K562 (cell line): Measurements from ENCODE around the gene B4GALNT3. TPM values are rescaled to one million over a fixed set of nuclear protein-coding genes. Genes with fewer than 3 reads are reported as not detected.

Experiments
- ATAC-seq: fragments of 200-7000 bp; cut with Tn5 transposase; 3 replicates; pipeline ENCODE4 v1.9.1; 2020; ENCODE audit warnings: moderate library complexity
- BruUV-seq: library from RNA; stranded (reverse); fragments of 400-500 nt; replicated peaks from 2 replicates; lab custom pipeline; 2021; lab: Mats Ljungman, UMichigan
- CTCF ChIA-PET: fragments of 300-600 bp; formaldehyde crosslinking; extraction: SDS; loops from one replicate; lab custom pipeline; 2021; ENCODE audit warnings: low intra/inter-chr PET ratio; lab: Yijun Ruan, JAX
- POLR2A ChIA-PET: fragments of 300-600, 350-650 bp; sonication (Branson Sonifier 250); formaldehyde crosslinking; extraction: SDS; loops from one replicate; lab custom pipeline; 2021; ENCODE audit warnings: antibody characterized with exemption, inconsistent platforms; lab: Yijun Ruan, JAX
- DNase-seq, 4 experiments: peaks; one replicate each; pipeline versions ENCODE4 v3.0.0 to v3.0.0-alpha.2; 2011 to 2018; ENCODE audit warnings: low spot score in 3 of 4, mixed read lengths in 3 of 4; ENCODE audit errors: extremely low read depth in 1 of 4
- FAIRE-seq: peaks from 2 replicates; lab custom pipeline; 2011; peaks lifted over from hg19 to GRCh38; lab: Jason Lieb, UNC
- H2AFZ ChIP-seq: 2 replicates; pipeline ENCODE4 v1.6.0; 2011; ENCODE audit warnings: low read depth, low read length, control low read depth, inconsistent platforms
- H3K27ac ChIP-seq: fragments of 200-600 bp; 3 replicates; pipeline ENCODE4 v1.8.0; 2011; ENCODE audit warnings: low read depth, mild to moderate bottlenecking, control low read depth, inconsistent platforms, low read length, moderate library complexity, mixed read lengths; ENCODE audit errors: extremely low read depth
- H3K27me3 ChIP-seq, 2 experiments: fragments of 300-600 bp in 1 of 2; 2 replicates in 1 of 2; 3 replicates in 1 of 2; pipeline versions ENCODE4 v1.6.0 to v1.8.0; 2011; ENCODE audit warnings: inconsistent platforms in 2 of 2, low read length in 2 of 2, mild to moderate bottlenecking in 1 of 2, mixed read lengths in 1 of 2, moderate library complexity in 1 of 2; ENCODE audit not compliant: control insufficient read depth in 2 of 2, insufficient read depth in 2 of 2
- H3K36me3 ChIP-seq: fragments of 300-600 bp; 3 replicates; pipeline ENCODE4 v1.8.0; 2011; ENCODE audit warnings: mild to moderate bottlenecking, low read length, inconsistent platforms; ENCODE audit not compliant: control insufficient read depth, insufficient read depth
- H3K4me1 ChIP-seq, 2 experiments: fragments of 200-600 bp in 1 of 2; replicated peaks in 1 of 2; 2 replicates in 1 of 2; 3 replicates in 1 of 2; pipeline versions ENCODE4 v1.5.1 to v1.8.0; 2011; ENCODE audit warnings: inconsistent platforms in 2 of 2, low read length in 2 of 2, mild to moderate bottlenecking in 1 of 2, mixed read lengths in 1 of 2, moderate library complexity in 1 of 2; ENCODE audit not compliant: control insufficient read depth in 2 of 2, insufficient read depth in 2 of 2
- H3K4me2 ChIP-seq: 2 replicates; pipeline ENCODE4 v1.6.1; 2011; ENCODE audit warnings: low read length, control low read depth, inconsistent platforms, mixed read lengths; ENCODE audit not compliant: insufficient read depth
- H3K4me3 ChIP-seq: fragments of 200-600 bp; sonication (generic), shearing (Covaris generic); 2 replicates; pipeline ENCODE4 v1.5.1; 2016; ENCODE audit warnings: control low read depth, inconsistent platforms
- H3K79me2 ChIP-seq: fragments of 200-600 bp; 3 replicates; pipeline ENCODE4 v1.8.0; 2011; ENCODE audit warnings: low read length, inconsistent platforms; ENCODE audit not compliant: control insufficient read depth, insufficient read depth
- H3K9ac ChIP-seq, 2 experiments: 2 replicates each; pipeline versions ENCODE4 v1.6.0 to v1.6.1; 2011; ENCODE audit warnings: low read depth in 2 of 2, low read length in 2 of 2, control low read depth in 1 of 2, inconsistent platforms in 1 of 2, mild to moderate bottlenecking in 1 of 2, mixed read lengths in 1 of 2; ENCODE audit not compliant: insufficient read depth in 1 of 2
- H3K9me1 ChIP-seq: one replicate; pipeline ENCODE4 v1.6.0; 2011; ENCODE audit warnings: inconsistent platforms, mild to moderate bottlenecking, low read length, moderate library complexity; ENCODE audit not compliant: control insufficient read depth, insufficient read depth
- H3K9me3 ChIP-seq: replicated peaks from 2 replicates; pipeline ENCODE4 v1.5.1; 2011; ENCODE audit warnings: low read depth, low read length, inconsistent platforms; ENCODE audit not compliant: control insufficient read depth, insufficient read depth
- H4K20me1 ChIP-seq: replicated peaks from 2 replicates; pipeline ENCODE4 v1.6.1; 2011; ENCODE audit warnings: low read length, inconsistent platforms, mixed read lengths; ENCODE audit not compliant: control insufficient read depth, insufficient read depth
- BCL6 ChIP-seq: fragments of 250-450 bp; sonication (Bioruptor Pico); IDR thresholded peaks from 2 replicates; pipeline ENCODE4 v1.4.0; 2020
- CBX2 ChIP-seq: fragments of 200-600 bp; sonication (generic); IDR thresholded peaks from one replicate; pipeline ENCODE4 v1.6.1; 2012; ENCODE audit warnings: mild to moderate bottlenecking, low read length, inconsistent platforms; ENCODE audit not compliant: insufficient read depth, poor library complexity, severe bottlenecking
- CBX5 ChIP-seq: IDR thresholded peaks from 2 replicates; pipeline ENCODE4 v1.6.1; 2014; ENCODE audit warnings: low read depth, borderline replicate concordance
- CC2D1A ChIP-seq: fragments of 450-650 bp; IDR thresholded peaks from 2 replicates; pipeline ENCODE4 v1.6.1; 2017; ENCODE audit warnings: mild to moderate bottlenecking
- CREB1 ChIP-seq, 2 experiments: sonication (generic) in 1 of 2; formaldehyde crosslinking in 1 of 2; IDR thresholded peaks; 2 replicates each; pipeline versions ENCODE4 v1.6.1 to v1.8.0; 2012 to 2022; ENCODE audit warnings: inconsistent platforms in 1 of 2, mild to moderate bottlenecking in 1 of 2, missing genetic modification reagents in 1 of 2, moderate library complexity in 1 of 2
- DDX20 ChIP-seq: fragments of 450-650 bp; IDR thresholded peaks from 2 replicates; pipeline ENCODE4 v1.6.1; 2016; ENCODE audit warnings: missing genetic modification characterization, low read depth, mild to moderate bottlenecking, missing compliant biosample characterization, moderate library complexity
- ERF ChIP-seq: fragments of 450-650 bp; formaldehyde crosslinking; IDR thresholded peaks from 2 replicates; pipeline ENCODE4 v1.4.0; 2020; ENCODE audit warnings: mild to moderate bottlenecking, mixed read lengths
- KLF10 ChIP-seq: fragments of 250-450 bp; sonication (Bioruptor Pico); IDR thresholded peaks from 2 replicates; pipeline ENCODE4 v1.6.1; 2021; ENCODE audit warnings: matching md5 sums
- MBD2 ChIP-seq: sonication (generic); IDR thresholded peaks from 2 replicates; pipeline ENCODE4 v1.6.1; 2016; ENCODE audit warnings: low read depth, borderline replicate concordance
- POLR2H ChIP-seq: IDR thresholded peaks from 2 replicates; pipeline ENCODE4 v1.6.1; 2016; ENCODE audit warnings: missing genetic modification characterization, low read depth, mild to moderate bottlenecking, control low read depth, missing compliant biosample characterization, moderate library complexity
- STAG1 ChIP-seq: sonication (generic); formaldehyde crosslinking; IDR thresholded peaks from 2 replicates; pipeline ENCODE4 v1.5.0; 2020; ENCODE audit warnings: missing genetic modification reagents, borderline replicate concordance
- ZBTB8A ChIP-seq: fragments of 450-650 bp; IDR thresholded peaks from 2 replicates; pipeline ENCODE4 v1.6.1; 2018; ENCODE audit warnings: mild to moderate bottlenecking, moderate library complexity; ENCODE audit not compliant: partially characterized antibody
- ZNF174 ChIP-seq: fragments of 250-450 bp; sonication (Bioruptor Pico); IDR thresholded peaks from 2 replicates; pipeline ENCODE4 v1.4.0; 2020; ENCODE audit warnings: mild to moderate bottlenecking
- ZNF217 ChIP-seq: sonication (generic); formaldehyde crosslinking; IDR thresholded peaks from 2 replicates; pipeline ENCODE4 v1.8.0; 2022; ENCODE audit warnings: mild to moderate bottlenecking, missing genetic modification reagents
- ZNF263 ChIP-seq: sonication (generic); formaldehyde crosslinking; IDR thresholded peaks from 2 replicates; pipeline ENCODE4 v1.8.0; 2022; ENCODE audit warnings: mild to moderate bottlenecking, missing genetic modification reagents, borderline replicate concordance
- ZNF507 ChIP-seq: conservative IDR thresholded peaks from 2 replicates; pipeline ENCODE4 v1.6.1; 2017; ENCODE audit warnings: missing genetic modification characterization, missing compliant biosample characterization
- WGBS: fragments of 100-300 bp; shearing (Covaris generic); methylation state at CpG from one replicate; pipeline ENCODE4 v1.1.6; 2016; ENCODE audit warnings: low coverage, mixed read lengths; ENCODE audit not compliant: insufficient coverage; ENCODE audit errors: missing lambda C conversion rate; 5-methylcytosine and 5-hydroxymethylcytosine counted together
- in situ Hi-C: fragments of 300-500 bp; cut with MboI; formaldehyde crosslinking; loops from 4 replicates; pipeline ENCODE4 v1.15.0; 2018; ENCODE audit warnings: inconsistent platforms, mixed read lengths
- intact Hi-C: fragments of 100-400 bp; cut with micrococcal nuclease; formaldehyde crosslinking; loops from 2 replicates; pipeline ENCODE4 v1.14.2; 2022
- polyA plus RNA-seq, 8 experiments: library from polyadenylated mRNA; depleted of rRNA in 4 of 8; stranded (reverse) in 5 of 8; unstranded in 3 of 8; fragments of >200 nt; fragmentation: Nextera tagmentation in 2 of 8; fragmentation: Illumina TruSeq in 1 of 8; extraction: Ambion mirVana in 2 of 8; extraction: Trizol in 1 of 8; gene quantifications; 2 replicates each; pipeline versions ENCODE4 v1.2.1 to v1.2.3, GENCODE V29; 2011 to 2014; ENCODE audit warnings: inconsistent platforms in 1 of 8, missing spikeins in 1 of 8
- total RNA-seq, 7 experiments: library from RNA; depleted of rRNA in 6 of 7; stranded (reverse); fragments of >200 nt in 6 of 7; fragmentation: Illumina TruSeq in 2 of 7; extraction: Trizol in 2 of 7; gene quantifications; 2 replicates each; pipeline versions ENCODE4 v1.2.1 to v1.2.3, GENCODE V29; 2011 to 2021; ENCODE audit warnings: low replicate concordance in 1 of 7
- TF ChIP-seq, protein P1 (sequence below): fragments of 250-450 bp; sonication (Bioruptor Pico); IDR thresholded peaks from 2 replicates; pipeline ENCODE4 v1.8.0; 2022; ENCODE audit warnings: moderate library complexity, mild to moderate bottlenecking, inconsistent platforms
- TF ChIP-seq, protein P2 (sequence below): fragments of 250-450 bp; sonication (Bioruptor Pico); IDR thresholded peaks from 2 replicates; pipeline ENCODE4 v1.8.0; 2021; ENCODE audit warnings: moderate library complexity, mild to moderate bottlenecking, inconsistent platforms
- TF ChIP-seq, protein P3 (sequence below), 2 experiments: fragments of 150-350 bp in 1 of 2; IDR thresholded peaks; 2 replicates each; pipeline ENCODE4 v1.6.1; 2012 to 2016; ENCODE audit warnings: low read depth in 2 of 2, low read length in 2 of 2, mild to moderate bottlenecking in 1 of 2, moderate library complexity in 1 of 2
- TF ChIP-seq, protein P4 (sequence below): sonication (generic); formaldehyde crosslinking; IDR thresholded peaks from 2 replicates; pipeline ENCODE4 v1.9.0; 2022; ENCODE audit warnings: mild to moderate bottlenecking, missing genetic modification reagents

The B4GALNT3 gene
- total and polyA plus RNA-seq, 9 of the 15 experiments (the other 6 are each of a cell fraction or from before 2014, with no cell fraction given): 0.04 to 0.36 (median 0.10) TPM; not detected in 6

DNA sequence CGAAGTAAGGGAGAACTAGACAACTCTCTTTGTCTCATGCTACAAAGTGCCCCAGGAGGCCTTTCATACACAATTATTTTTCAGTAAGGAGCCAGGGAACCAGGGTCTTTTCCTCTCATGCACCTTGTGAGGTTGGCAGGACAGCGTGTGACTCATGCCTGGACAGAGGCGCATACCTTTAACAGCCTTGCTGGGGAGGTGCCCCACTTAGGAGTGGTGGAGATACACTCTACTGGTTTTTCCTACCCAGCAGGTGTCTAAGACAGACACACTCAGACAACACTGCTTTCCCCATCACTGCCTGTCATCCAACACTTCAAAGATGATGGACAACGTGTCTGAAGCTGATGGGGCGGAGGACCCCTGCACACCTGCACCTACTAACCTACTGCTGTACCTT is 49.1 kb downstream of the B4GALNT3 start:
- ChIA-PET POLR2A (no interaction called here), CTCF (no interaction called here)
- FAIRE-seq (no peak), ATAC-seq (no peak), DNase-seq (no peak)
- peaks cover 15 to 45% of the 10 kb centered on the region in 2 experiments; a peak in 3 of 5 replicates for H3K27me3 ChIP-seq
- H3K79me2 ChIP-seq: no peaks in the 10 kb centered on the region
- no peaks in the 10 kb centered on the region for H3K9me1 ChIP-seq
- intact Hi-C loops (no loop called here), in situ Hi-C loops (no loop called here)
- WGBS: 0% methylated on average over 5 of the region's 5 CpGs
- H3K4me3 ChIP-seq: no peak overlapping the region
- no peaks in the 10 kb centered on the region; a peak in 1 of 5 replicates for H3K4me1 ChIP-seq
- H3K27ac ChIP-seq: no peak overlapping the region
- H3K4me2 ChIP-seq: no peak overlapping the region
- no peak overlapping the region for H2AFZ ChIP-seq
- H3K9ac ChIP-seq: no peak overlapping the region
- no peaks in the 10 kb centered on the region for H4K20me1 ChIP-seq
- no peaks in the 10 kb centered on the region for H3K36me3 ChIP-seq
- TF ChIP-seq DDX20 (tag) (no peak), ERF (CRISPR knock-in tag) (no peak), ZNF507 (no peak), MBD2 (no peak), ZNF263 (CRISPR knock-in tag) (no peak), STAG1 (CRISPR knock-in tag) (no peak), CBX5 (no peak), CC2D1A (no peak), CREB1 (IDR thresholded peaks at IDR 0.05) (no peak), CREB1 (CRISPR knock-in tag; IDR thresholded peaks at IDR 0.05) (no peak), ZNF217 (CRISPR knock-in tag) (no peak), KLF10 (CRISPR knock-in tag) (no peak), POLR2H (tag) (no peak), CBX2 (no peak), BCL6 (no peak), ZNF174 (CRISPR knock-in tag) (no peak), ZBTB8A (no peak)
- TF ChIP-seq, protein P1, sequence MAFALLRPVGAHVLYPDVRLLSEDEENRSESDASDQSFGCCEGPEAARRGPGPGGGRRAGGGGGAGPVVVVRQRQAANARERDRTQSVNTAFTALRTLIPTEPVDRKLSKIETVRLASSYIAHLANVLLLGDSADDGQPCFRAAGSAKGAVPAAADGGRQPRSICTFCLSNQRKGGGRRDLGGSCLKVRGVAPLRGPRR (CRISPR knock-in tag): no peak
- TF ChIP-seq, protein P2, sequence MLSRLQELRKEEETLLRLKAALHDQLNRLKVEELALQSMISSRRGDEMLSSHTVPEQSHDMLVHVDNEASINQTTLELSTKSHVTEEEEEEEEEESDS (CRISPR knock-in tag): no peak
- TF ChIP-seq, protein P3, sequence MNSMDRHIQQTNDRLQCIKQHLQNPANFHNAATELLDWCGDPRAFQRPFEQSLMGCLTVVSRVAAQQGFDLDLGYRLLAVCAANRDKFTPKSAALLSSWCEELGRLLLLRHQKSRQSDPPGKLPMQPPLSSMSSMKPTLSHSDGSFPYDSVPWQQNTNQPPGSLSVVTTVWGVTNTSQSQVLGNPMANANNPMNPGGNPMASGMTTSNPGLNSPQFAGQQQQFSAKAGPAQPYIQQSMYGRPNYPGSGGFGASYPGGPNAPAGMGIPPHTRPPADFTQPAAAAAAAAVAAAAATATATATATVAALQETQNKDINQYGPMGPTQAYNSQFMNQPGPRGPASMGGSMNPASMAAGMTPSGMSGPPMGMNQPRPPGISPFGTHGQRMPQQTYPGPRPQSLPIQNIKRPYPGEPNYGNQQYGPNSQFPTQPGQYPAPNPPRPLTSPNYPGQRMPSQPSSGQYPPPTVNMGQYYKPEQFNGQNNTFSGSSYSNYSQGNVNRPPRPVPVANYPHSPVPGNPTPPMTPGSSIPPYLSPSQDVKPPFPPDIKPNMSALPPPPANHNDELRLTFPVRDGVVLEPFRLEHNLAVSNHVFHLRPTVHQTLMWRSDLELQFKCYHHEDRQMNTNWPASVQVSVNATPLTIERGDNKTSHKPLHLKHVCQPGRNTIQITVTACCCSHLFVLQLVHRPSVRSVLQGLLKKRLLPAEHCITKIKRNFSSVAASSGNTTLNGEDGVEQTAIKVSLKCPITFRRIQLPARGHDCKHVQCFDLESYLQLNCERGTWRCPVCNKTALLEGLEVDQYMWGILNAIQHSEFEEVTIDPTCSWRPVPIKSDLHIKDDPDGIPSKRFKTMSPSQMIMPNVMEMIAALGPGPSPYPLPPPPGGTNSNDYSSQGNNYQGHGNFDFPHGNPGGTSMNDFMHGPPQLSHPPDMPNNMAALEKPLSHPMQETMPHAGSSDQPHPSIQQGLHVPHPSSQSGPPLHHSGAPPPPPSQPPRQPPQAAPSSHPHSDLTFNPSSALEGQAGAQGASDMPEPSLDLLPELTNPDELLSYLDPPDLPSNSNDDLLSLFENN (IDR thresholded peaks at IDR 0.05; ENCODE audit: low read depth in 2 of 2, low read length in 2 of 2): no peak
- TF ChIP-seq, protein P4, sequence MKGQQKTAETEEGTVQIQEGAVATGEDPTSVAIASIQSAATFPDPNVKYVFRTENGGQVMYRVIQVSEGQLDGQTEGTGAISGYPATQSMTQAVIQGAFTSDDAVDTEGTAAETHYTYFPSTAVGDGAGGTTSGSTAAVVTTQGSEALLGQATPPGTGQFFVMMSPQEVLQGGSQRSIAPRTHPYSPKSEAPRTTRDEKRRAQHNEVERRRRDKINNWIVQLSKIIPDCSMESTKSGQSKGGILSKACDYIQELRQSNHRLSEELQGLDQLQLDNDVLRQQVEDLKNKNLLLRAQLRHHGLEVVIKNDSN (CRISPR knock-in tag): no peak
- BruUV-seq: no TSS peak
- H3K9me3 ChIP-seq: no peaks in the 10 kb centered on the region
